GM12874 (cell line): ENCODE measurements around the gene PRMT3.

Source experiments
- TF ChIP-seq, protein P1 (sequence below): IDR thresholded peaks from 2 replicates; pipeline ENCODE4 v1.5.1; 2011; ENCODE audit warnings: low read depth, mild to moderate bottlenecking, control low read depth, low read length, moderate library complexity; ENCODE audit not compliant: insufficient read depth

Gene PRMT3

GRCh38 chr11:20368438-20368837 is 19.1 kb upstream of the PRMT3 start:
- TF ChIP-seq, protein P1, sequence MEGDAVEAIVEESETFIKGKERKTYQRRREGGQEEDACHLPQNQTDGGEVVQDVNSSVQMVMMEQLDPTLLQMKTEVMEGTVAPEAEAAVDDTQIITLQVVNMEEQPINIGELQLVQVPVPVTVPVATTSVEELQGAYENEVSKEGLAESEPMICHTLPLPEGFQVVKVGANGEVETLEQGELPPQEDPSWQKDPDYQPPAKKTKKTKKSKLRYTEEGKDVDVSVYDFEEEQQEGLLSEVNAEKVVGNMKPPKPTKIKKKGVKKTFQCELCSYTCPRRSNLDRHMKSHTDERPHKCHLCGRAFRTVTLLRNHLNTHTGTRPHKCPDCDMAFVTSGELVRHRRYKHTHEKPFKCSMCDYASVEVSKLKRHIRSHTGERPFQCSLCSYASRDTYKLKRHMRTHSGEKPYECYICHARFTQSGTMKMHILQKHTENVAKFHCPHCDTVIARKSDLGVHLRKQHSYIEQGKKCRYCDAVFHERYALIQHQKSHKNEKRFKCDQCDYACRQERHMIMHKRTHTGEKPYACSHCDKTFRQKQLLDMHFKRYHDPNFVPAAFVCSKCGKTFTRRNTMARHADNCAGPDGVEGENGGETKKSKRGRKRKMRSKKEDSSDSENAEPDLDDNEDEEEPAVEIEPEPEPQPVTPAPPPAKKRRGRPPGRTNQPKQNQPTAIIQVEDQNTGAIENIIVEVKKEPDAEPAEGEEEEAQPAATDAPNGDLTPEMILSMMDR: no peak

GRCh38 chr11:20369826-20370225 is 17.7 kb upstream of the PRMT3 start:
- TF ChIP-seq, protein P1: no peak

- TF ChIP-seq, protein P1: no peak
Measured at GRCh38 chr11:20372081-20372626, 15.4 kb upstream of the PRMT3 start.

DNA sequence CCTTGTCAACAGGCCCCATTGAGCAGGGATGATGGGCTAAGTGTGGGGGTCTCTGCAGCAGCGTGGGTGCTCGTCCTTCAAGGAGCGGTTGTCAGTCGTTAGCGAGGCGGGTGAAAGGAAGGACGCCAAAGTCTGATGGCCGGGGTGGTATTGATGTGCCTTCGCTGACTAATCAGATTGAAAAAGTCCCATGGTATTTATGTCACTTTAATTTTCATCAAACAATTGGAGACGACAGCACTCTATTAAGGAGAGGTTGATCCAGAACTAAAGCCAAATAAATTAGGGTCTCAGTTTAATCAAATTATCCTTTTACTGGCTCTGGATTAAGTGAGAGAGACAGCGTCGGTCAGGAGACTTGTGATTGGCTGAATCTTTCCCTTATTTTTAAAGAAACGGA is 14.4 kb upstream of the PRMT3 start:
- TF ChIP-seq, protein P1: no peak

GRCh38 chr11:20373568-20374209 is 13.8 kb upstream of the PRMT3 start:
- TF ChIP-seq, protein P1: no peak

GRCh38 chr11:20374741-20375300 is 12.7 kb upstream of the PRMT3 start:
- TF ChIP-seq, protein P1: no peak

GRCh38 chr11:20376162-20376730 is 11.3 kb upstream of the PRMT3 start:
- TF ChIP-seq, protein P1: no peak
